Right lobe of liver (tissue), 4 donors: ENCODE results near the gene OPA1.

Experiments
- CTCF ChIP-seq, 4 donors: fragments of 200-600 bp in 3 of 4; fragments of 450-650 bp in 1 of 4; IDR thresholded peaks; one replicate each; pipeline versions ENCODE4 v1.5.1 to v1.8.0; 2016 to 2022; ENCODE audit warnings: antibody characterized with exemption in 4 of 4, mild to moderate bottlenecking in 2 of 4
- POLR2A ChIP-seq: fragments of 450-650 bp; IDR thresholded peaks from one replicate; pipeline ENCODE4 v1.6.1; 2017; ENCODE audit warnings: antibody characterized with exemption, mild to moderate bottlenecking
- donor health status: DM: no; HTN: no; CAD: no.
- donor health status: DM: no; HTN: no; CAD: no.
- donor health status: DM: no; HTN: yes; CAD: no.

GRCh38 chr3:193548406-193548805, 44.6 kb upstream of the OPA1 start:
- TF ChIP-seq POLR2A (no peak), CTCF (IDR thresholded peaks at IDR 0.05) (no peak)
